HG02852 (cell line): ENCODE results near the gene PSME2.

ENCODE experiments used
- ATAC-seq: cut with Tn5 transposase; IDR thresholded peaks from one replicate; pipeline ENCODE4 v1.9.1; 2021; ENCODE audit warnings: mild to moderate bottlenecking, moderate library complexity; ENCODE audit not compliant: unreplicated experiment

The PSME2 gene

DNA sequence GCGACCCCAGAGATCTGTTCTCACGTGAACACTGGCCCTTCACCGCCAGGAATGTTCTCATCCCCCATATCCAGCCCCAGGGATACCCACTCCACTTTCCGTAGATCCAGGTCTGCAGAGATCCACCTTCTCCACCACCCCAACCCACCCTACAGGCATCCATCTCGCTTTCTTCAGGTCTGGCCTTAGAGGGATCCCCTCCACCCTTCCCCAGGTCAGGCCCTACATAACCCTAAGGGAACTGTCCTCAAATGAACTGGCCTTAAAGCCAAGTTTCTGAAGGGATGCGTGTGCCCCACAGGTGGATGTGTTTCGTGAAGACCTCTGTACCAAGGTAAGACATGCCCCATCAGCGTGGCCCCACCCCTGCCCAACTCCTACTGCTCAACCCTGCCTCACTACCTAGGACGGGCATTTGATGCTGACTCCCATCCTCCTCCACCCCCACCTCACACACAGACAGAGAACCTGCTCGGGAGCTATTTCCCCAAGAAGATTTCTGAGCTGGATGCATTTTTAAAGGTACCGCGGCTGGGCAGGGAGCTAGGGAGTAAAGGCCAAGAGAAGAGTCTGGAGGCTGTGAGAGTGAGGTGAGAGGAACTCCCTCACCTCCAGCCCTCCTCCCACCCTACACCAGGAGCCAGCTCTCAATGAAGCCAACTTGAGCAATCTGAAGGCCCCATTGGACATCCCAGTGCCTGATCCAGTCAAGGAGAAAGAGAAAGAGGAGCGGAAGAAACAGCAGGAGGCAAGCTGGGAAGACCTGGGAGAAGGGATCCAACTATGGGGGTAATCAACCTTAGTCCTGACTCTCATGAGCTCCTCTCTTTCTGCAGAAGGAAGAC is 9.5 kb downstream of the PSME2 start:
- ATAC-seq, result no peak

DNA sequence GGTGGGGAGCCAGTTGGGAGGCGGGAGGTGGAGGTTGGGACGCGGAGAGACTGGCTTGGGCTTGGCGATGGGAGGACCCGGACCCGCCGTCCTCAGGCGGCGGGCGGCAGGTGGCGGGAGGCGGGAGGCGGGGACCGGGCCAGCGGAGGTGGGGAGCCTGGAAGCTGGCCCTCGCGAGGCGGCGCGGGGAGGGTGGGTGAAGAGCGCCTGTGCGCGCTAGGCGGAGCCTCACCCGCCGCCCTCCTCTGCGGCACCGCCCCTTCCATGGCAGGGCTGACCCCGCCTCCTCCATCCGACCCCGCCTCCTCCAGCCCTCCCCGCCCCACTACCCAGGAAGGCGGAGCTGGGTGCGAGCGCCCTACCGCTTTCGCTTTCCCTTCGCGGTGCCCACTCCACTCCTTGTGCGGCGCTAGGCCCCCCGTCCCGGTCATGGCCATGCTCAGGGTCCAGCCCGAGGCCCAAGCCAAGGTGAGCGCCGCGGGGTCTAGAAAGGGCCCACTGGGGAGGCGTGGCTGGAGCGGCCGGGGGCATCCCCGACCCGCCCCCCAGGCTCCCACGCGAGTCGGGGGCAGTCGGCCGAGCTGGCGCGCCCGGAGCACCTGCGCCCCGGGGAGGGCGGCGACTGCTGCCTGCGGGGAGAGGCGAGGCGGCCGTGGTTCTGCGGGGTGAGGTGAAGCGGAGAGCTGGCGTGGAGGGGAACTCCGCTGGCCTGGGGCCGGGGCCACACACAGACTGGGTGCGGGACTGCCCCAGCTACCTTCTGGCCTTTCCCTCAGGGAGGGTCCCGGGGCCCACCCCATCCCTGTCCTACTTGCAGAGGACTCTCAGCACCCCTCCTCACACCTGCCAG is 10.4 kb downstream of the PSME2 start, which contains the start of gene PSME1:
Gene PSME1 (plus strand): TSS at position 361 of the 850 bp plus-strand sequence. CDS start 69 bp downstream, at position 430.
- ATAC-seq, result peak; percentile 87

DNA sequence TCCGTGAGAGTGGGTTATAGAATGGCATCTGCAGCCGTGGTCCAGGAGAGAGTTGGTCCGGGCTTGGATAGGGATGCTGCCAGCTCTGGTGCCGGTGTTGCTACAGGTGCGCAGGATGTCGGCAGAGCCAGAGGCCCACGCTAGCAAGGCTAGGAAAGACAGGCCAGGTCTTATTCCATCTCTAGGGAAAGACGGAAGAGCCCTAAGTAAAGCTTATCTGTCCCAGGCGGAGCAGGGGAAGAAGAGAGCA is 10.9 kb downstream of the PSME2 start:
- ATAC-seq, result no peak

DNA sequence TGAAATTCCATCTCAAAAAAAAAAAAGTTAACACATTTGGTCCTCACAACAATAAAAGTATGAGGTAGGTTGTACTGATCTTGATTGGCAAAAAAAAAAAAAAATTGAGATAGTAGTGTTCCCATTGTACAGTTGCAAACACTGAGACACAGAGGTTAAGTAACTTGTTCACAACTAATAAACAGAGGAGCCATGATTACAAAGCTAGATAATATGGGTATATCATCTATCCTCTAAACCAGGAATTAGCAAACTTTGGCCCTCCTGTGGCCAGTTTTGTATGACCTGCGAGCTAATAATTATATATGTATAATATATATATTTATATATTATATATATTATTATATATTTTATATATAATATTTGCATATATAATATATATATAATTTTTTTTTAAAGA is 12.7 kb downstream of the PSME2 start:
- ATAC-seq, result no peak

DNA sequence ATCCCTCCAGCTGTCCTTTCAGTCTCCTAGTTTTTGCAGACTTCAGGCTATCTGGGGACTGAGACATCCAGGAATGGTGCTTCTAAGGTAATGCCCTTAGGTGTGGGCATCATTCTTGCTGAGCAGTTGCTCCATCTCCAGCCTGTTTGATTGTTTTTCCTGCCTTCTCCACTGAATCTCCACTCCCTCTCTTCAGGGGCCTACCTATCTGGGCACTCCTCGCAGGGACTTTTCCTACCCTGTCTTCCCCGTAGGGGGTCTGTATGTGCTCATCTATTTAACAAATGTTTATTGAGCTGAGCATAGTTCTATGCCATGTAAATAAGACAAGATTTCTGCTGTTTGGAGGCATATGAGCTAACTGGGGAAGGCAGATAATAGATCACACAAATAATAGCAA is 13.4 kb downstream of the PSME2 start:
- no peak for ATAC-seq

DNA sequence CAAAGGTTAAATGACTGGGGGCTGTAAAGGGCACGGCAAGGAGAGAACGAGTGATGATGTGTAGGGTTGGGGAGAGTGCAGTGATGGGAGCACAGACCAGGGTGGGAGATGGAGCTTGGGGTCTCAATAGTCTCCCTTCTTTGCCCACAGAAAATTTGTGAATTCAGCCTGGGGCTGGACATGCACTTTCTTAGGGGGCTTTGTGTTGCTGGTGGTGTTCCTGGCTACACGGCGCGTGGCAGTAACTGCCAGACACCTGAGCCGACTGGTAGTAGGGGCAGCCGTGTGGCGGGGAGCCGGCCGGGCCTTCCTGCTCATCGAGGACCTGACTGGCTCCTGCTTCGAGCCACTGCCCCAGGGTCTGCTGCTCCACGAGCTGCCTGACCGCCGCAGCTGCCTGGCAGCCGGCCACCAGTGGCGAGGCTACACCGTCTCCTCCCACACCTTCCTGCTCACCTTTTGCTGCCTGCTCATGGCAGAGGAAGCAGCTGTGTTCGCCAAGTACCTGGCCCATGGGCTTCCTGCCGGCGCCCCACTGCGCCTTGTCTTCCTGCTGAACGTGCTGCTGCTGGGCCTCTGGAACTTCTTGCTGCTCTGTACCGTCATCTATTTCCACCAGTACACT is 14.2 kb downstream of the PSME2 start:
- ATAC-seq, result no peak

DNA sequence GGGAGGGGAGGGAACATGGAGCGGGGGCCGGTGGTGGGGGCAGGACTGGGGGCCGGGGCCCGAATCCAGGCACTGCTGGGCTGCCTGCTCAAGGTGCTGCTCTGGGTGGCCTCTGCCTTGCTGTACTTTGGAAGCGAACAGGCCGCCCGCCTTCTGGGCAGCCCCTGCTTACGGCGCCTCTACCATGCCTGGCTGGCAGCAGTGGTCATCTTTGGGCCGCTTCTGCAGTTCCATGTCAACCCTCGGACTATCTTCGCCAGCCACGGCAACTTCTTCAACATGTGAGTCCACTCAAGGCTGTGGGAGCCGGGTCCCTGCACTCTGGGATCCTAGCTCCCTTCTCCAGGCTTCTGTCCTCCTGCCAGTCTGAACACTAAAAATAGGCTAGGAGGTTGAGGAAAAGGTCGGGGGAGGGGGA is 14.9 kb downstream of the PSME2 start:
- ATAC-seq, result no peak

DNA sequence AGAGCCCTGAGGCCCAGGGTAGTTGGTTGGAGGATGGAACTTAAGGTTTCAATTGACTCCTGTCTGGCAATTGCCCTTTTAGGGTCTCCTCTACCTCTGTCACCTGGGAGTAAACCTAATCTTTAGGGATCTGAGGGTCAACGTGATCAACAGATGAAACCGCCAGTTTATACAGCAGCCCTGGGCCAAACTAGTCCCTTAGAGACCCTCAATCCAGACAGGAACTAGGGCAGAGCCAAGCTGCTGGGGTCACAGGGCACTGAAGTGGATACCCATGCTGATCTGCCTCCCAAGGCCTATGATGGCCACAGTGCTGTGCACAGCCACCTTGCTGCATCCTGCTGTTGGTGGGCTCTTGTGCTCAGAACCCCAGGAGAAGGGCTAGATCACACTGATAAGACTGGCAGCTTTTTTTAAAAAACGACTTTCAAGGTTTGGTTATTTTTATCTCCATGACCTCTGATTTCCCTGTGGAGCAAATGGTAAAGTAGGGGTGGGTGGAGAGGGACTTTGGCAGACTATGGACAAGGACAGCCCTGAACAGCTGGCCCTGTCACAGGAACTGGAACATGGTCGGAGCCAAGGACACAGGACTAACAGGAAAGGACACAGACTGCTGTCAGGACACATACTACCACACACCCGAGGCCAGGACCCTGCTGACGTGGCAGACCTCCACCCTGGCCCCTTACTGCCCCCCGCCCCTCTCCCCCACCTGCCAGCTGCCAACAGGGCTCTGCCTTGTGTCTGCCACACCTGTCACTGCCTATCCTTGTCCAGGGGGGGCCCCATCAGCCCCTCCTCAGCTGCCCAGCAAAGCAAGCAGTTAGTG is 15.5 kb downstream of the PSME2 start:
- ATAC-seq, result no peak

DNA sequence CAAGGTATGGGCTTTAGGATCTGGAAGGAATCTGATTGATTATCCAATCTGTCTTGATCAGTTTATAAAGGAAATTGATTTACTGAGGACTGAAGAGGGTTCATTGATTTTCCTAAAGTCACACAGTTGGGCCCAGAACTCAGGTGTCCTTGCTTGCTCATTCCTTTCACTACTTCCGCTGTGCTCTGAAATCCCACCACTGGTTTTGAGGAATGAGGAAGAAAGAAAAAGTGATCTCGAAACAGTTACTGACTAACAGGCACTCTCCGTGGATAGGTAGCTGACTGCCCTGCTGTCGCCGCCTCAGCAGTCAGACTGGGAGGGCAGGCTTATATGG is 16.1 kb downstream of the PSME2 start, which contains the start of gene FITM1:
Gene FITM1 (plus strand): TSS at position 280 of the 337 bp plus-strand sequence. CDS start 905 bp downstream, outside the sequence.
- no peak for ATAC-seq

DNA sequence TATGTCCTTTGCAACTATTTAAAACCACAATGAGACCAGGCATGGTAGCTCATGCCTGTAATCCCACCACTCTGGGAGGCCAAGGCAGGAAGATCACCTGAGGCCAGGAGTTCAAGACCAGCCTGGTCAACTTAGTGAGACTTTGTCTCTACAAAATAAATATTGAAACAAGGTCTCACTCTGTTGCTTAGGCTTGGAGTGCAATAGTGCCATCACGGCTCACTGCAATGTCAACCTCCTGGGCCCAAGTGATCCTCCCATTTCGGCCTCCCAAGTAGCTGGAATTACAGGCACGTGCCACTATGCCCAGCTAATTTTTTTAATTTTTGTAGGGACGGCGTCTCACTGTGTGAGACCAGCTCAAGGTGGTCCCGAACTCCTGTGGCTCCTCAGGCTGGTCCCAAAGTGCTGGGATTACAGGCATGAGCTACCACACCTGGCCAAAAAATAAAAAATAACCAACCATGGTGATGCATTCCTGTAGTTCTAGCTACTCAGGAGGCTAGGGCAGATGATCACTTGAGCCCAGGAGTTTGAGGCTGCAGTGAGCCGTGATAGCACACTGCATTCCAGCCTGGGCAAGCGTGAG is 16.9 kb downstream of the PSME2 start:
- no peak for ATAC-seq

DNA sequence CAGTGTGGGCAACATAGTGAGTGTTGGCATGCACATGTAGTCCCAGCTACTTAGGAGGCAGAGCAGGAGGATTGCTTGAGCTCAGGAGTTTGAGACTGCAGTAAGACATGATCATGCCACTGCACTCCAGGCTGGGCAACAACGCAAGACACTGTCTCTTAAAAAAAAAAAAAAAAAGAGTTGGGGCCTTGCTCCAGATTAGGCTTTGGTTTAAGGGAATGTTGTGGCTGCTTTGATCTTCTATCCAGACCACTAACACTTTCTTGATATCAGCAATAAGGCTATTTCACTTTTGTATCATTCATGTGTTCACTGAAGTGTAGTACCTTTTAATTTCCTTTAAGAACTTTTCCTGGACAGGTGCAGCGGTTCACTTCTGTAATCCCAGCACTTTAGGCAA is 18.7 kb downstream of the PSME2 start:
- no peak for ATAC-seq

DNA sequence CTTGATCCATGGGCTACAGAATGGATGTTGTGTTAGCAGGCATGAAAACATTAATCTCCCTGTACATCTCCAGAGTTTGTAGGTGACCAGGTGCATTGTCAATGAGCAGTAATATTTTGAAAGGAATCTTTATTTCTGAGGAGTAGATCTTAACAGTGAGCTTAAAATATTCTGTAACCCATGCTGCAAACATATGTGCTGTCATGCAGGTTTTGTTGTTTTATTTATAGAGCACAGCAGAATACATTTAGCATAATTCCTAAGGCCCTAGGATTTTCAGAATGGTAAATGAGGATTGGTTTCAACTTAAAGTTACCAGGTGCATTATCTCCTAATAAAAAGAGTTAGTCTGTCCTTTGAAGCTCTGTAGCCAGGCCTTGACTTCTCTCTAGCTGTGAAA is 19.5 kb downstream of the PSME2 start:
- no peak for ATAC-seq

DNA sequence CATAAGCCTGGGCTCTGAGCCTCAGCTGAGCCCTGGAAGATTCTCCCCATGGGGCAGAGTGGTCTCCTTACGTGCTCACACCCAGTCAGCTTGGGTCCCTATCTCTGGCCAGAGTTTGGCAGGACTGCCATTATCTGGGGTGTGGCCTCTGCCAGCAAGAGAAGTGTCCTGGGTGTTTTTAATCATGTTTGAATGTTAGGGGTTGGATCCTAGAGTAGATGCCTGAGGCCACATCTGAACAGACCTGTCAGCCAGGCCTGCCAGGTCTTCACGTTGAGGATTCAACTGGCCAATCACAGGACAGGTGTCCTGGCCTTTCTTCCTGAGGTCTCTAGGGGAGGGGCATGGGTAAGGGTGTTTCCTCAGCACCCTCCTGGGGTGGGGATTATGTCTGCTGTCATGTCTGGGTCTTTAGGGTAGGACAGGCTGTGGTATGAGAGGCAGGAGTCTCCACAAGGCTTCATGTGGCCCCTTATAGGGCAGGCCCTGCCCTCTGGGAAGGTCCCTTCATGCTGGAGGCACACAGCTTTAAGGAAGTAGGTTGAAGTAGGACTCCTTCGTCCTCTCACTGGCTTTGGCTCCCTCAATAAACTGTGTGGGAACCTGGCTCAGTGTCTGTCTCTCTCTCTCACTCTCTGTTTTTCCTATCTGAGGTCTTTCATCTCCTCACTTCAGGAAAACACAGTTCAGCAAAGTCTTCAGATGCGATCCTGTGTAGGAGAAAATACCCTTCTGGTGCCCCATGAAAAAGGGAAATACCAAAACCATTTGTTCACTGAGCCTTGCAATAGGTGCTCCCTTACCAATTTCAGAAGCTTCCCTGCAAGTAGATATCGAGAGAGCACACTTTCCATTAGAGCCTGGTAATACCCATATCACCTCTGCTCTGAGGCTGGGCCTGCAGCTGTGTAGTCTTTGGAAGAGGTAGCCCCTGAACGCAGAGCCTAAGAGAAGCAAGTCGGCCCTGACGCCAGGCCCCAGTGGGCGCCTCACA is 22.7 kb downstream of the PSME2 start:
- peak; percentile 59 for ATAC-seq

DNA sequence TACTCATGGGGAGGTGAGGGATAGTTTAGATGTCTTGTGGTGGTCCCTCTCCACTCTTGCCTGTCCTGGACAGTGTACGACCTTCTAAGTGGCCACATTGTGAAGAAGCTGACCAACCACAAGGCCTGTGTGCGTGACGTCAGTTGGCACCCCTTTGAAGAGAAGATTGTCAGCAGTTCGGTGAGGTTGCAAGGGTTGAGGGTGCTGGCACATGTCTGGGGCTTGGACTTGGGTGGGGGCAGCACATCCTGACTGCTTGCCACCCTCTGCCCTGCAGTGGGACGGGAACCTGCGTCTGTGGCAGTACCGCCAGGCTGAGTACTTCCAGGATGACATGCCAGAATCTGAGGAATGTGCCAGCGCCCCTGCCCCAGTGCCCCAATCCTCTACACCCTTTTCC is 23.5 kb downstream of the PSME2 start:
- ATAC-seq, result no peak

DNA sequence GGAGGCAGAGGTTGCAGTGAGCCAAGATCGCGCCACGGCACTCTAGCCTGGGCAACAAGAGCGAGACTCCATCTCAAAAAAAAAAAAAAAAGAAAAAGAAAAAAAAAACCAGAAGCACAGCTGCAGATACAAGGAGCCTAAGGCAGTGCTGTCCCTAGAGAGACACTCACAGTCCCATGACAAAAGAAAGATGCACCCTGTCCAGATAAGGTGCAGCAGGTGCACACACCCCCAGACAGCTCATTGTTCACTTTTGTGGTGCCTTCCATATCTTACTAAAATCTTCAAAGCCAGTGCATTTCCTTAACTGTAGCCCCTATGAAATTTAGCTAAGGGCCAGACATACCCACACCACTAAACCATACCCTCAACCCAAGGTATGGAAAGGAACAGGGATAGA is 24.0 kb downstream of the PSME2 start:
- ATAC-seq, result no peak

DNA sequence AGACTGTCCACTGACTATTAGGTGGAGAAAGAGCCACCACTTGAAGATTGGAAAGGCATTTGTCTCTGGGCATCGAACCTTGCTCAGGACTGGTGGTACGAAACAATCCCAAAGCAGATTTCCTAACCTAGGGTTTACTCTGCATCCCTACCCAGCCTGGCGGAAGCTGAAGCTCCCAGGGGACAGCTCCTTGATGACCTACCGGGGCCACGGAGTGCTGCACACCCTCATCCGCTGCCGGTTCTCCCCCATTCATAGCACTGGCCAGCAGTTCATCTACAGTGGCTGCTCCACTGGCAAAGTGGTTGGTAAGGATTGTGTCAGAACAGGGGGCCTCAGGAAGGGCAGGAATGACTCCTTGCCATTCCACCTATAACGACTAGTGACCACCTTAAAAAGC is 25.2 kb downstream of the PSME2 start:
- ATAC-seq, result no peak

DNA sequence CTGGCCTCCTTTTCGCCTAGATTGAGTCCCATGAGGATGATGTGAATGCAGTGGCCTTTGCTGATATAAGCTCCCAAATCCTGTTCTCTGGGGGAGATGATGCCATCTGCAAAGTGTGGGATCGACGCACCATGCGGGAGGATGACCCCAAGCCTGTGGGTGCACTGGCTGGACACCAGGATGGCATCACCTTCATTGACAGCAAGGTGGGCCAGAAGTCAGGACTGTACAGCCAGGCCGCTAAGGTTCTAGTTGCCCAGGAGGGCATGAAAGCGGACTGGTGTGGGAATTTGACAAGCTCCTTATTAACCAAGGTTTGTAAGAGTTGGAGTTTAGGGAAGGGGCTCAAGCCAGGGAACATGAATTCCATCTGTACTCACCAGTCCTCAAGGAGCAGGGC is 26.7 kb downstream of the PSME2 start:
- ATAC-seq, result no peak

DNA sequence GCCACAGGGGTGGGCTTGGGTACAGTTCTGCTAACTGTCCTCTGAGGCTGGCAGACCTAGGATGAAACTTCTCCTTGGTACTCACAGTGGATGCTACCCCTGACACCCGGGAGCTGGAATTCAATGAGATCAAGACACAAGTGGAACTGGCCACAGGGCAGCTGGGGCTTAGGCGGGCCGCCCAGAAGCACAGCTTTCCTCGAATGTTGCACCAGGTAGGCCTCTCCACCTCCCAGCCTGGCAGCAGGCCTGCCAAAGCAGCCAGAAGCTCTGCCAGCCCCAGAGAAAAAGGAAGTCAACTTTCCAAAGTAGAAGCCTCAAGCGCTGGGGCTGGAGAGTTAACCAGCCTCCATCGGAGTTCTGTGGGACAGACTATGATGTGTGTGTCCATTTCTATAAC is 29.2 kb downstream of the PSME2 start:
- no peak for ATAC-seq

DNA sequence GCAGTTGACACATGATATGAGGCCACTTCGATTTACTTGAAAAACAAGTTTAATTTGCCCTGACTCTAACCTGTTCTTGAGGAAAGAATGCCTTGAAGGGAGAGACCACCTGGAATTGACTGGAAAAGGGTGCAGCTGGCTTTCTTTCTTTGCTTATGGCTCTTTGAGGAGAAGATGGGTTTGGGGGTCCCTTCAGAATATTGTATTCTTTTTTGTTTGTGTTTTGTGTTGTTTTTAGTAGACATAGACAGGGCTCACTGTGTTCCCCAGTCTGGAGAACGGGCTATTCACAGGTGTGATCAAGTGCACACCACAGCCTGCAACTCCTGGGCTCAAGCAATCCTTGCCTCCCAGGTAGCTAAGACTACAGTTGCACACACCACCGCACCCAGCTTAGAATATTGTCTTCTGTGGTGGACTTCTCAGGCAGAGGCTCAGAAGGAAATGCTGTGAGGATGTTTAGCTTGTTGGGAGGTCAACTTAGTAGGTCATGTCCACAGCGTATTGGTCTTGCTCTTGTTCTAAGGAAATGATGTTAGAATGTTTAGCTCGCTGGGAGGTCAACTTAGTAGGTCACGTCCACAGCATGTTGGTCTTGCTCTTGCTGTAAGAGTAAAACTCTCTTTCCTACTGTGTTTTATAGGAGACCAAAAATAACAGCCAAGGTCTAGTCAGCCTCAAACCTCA is 30.1 kb downstream of the PSME2 start:
- no peak for ATAC-seq
